ENCODE results near the gene NGLY1. TPM values are rescaled to one million over a fixed set of nuclear protein-coding genes. Genes with fewer than 3 reads are reported as not detected.
A peak's percentile ranks its signal among the peaks of the same experiment; 100 is the strongest.

The NGLY1 gene
- total RNA-seq, 1 donor: 30.4 TPM

DNA sequence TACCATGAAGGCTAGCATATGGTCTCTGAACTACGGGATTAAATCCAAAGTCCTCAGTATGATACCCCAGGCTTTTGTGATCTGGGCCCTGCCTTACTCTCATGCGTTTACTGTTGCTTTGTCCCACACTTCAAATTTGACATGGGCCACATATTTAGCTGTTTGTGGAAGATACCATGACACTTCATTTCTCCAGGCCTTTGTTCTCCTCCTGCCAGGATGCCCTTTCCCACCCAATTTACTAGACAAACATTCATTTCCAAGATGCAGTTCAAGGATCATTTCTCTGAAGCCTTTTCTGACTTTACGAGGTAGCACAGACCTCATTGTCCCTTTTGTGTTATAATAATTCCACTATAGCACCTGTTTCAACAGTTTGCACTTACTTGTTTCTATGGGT lies 4.4 kb upstream of the NGLY1 start:
- no peak overlapping the region for H3K4me3 ChIP-seq (ENCODE audit: low read depth, low read length)
- no peak for DNase-seq (ENCODE audit: low read depth)
- TF ChIP-seq, protein P1, sequence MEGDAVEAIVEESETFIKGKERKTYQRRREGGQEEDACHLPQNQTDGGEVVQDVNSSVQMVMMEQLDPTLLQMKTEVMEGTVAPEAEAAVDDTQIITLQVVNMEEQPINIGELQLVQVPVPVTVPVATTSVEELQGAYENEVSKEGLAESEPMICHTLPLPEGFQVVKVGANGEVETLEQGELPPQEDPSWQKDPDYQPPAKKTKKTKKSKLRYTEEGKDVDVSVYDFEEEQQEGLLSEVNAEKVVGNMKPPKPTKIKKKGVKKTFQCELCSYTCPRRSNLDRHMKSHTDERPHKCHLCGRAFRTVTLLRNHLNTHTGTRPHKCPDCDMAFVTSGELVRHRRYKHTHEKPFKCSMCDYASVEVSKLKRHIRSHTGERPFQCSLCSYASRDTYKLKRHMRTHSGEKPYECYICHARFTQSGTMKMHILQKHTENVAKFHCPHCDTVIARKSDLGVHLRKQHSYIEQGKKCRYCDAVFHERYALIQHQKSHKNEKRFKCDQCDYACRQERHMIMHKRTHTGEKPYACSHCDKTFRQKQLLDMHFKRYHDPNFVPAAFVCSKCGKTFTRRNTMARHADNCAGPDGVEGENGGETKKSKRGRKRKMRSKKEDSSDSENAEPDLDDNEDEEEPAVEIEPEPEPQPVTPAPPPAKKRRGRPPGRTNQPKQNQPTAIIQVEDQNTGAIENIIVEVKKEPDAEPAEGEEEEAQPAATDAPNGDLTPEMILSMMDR (IDR thresholded peaks at IDR 0.05; ENCODE audit: insufficient read depth, low read length): no peak

DNA sequence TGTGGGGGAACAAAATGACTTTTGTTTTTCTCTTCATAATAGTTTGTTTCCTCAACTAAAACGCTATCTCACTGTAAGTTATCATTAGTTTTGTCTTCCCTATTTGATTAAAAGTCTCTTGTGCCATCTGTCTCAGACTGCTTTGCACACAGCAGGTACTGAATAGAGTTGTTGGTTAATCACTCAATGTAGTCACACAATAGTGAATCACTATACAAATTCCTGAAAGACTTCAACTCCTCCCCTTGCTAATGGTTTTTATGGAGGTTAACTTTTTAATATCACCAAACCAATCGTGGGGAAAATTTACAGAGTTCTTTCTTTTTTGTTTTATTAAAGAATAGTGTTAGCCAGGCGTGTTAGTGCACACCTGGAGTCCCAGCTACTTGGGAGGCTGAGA lies 2.6 kb upstream of the NGLY1 start:
- TF ChIP-seq, protein P1 (IDR thresholded peaks at IDR 0.05; ENCODE audit: insufficient read depth, low read length): no peak
- DNase-seq (ENCODE audit: low read depth): no peak
- H3K4me3 ChIP-seq (ENCODE audit: low read depth, low read length): no peak overlapping the region

DNA sequence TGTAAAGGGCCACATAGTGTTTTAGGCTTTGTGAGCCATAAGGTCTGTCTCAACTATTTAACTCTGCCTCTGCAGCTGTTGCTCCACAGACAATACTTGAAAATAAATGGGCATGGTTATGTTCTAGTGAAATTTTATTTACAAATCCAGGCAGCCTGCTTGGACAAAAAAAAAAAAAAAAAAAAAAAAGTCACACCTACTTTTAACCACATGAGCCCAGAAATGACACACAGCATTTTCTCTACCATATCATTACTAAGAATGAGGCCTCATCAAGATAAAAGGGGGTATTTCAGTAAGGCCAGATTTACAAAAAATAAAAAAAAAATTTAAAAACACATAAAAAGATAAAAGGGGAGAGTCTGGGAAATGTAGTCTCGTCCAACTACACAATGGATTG lies 1.7 kb upstream of the NGLY1 start:
- TF ChIP-seq, protein P1 (IDR thresholded peaks at IDR 0.05; ENCODE audit: insufficient read depth, low read length): no peak
- H3K4me3 ChIP-seq (ENCODE audit: low read depth, low read length): no peak overlapping the region
- DNase-seq (ENCODE audit: low read depth): no peak

DNA sequence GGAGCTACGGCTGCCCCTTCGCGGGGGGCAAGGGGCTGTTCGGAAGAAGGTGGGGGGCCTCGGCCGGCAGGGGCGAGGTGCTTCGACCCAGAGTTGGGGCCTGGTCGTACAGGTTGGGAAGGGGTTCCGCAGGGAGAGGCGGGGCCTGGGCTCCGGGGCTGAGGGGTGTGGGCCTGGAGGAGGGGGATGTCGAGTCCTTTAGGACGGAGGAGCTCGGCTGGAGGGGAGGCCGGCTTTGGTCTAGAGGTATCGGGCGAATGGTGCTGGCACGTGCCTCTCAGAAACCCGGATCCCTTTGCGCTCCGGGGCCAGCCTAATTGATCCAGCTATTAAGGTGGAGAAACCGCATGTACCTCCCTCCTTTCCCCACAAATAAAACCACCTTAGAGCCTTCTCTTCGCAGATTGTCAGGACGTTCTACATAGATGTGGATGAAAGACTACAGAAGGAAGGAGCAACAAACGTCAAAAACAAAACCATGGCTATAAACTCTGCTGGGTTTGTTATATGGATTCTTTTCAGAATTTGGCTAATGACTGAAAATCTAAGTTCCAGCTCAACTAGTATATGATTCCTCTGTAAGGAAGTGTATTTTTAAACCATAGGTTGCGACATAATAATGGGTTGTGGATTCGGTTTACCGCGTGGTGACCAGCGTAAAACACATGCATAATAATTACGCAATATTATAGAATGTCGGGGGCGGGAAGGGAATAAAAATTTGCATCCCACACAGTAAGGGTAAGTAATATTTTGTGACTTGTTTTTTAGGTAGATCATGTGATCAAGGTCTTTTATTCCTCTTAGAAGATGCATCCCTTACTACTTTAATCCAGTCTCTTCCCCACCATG lies 644 bp upstream of the NGLY1 start:
- DNase-seq (ENCODE audit: low read depth): peak; percentile 21
- TF ChIP-seq, protein P1 (IDR thresholded peaks at IDR 0.05; ENCODE audit: insufficient read depth, low read length): no peak
- H3K4me3 ChIP-seq (ENCODE audit: low read depth, low read length): peak overlapping the region; percentile 76

DNA sequence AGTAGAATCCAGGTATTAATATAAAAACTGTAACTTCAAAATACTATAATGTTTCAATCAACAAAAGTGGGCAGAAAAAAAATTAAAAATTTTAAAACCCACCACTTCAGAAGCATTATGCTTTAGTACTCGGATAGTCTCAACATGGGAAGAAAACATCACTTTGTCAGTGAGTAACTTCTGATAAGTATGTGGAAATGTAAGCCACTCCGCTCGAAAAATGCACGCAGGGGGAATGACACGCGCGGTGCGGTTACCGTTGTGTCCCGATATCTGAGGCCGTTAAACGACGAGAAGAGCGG lies 656 bp downstream of the NGLY1 start:
- DNase-seq (ENCODE audit: low read depth): no peak
- TF ChIP-seq, protein P1 (IDR thresholded peaks at IDR 0.05; ENCODE audit: insufficient read depth, low read length): no peak
- H3K4me3 ChIP-seq (ENCODE audit: low read depth, low read length): peak overlapping the region; percentile 84

DNA sequence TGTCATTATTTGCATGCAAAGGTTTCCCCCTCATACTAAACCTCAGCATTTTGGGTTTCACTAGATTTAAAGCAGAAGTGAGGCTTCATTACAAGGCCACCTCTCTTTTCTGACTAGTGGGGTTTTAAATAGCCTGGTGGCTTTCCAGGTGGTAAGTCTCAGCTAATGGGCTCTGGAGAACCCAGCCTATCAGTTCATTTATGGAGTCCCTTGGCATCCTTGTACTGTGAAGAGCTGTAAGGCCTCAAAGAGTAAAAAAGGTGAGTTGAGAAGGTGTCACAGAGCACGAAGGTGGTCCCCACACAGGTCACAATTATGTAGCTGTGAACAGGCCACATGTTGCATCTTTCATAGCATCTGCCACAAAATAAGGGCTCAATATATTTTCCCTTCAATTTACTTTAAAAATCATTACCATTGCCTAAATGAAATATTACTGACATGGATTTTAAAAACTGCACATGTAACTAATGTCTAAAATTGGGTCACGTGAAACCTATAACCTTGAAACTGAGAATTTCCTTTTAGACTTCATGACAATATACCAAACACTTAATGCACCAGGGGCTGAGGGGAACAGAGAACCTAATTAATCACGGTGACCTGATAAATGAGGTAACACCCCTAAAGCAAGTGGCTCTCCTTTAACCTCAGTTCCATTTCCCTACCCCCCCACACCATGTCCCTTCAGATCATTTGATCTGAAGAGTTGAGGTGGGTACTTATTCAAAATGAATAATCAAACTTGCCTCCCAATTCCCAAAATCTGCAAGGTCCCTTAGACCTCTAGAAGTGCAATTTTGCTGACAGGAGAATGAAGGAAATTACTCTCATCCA lies 1.3 kb downstream of the NGLY1 start:
- no peak for DNase-seq (ENCODE audit: low read depth)
- TF ChIP-seq, protein P1 (IDR thresholded peaks at IDR 0.05; ENCODE audit: insufficient read depth, low read length): no peak

More for the DNA sequence above, 1.3 kb downstream of the NGLY1 start:
- H3K4me3 ChIP-seq (ENCODE audit: low read depth, low read length): peak overlapping the region; percentile 84
